ENCODE results near the gene PRDM2.

PRDM2 gene

DNA sequence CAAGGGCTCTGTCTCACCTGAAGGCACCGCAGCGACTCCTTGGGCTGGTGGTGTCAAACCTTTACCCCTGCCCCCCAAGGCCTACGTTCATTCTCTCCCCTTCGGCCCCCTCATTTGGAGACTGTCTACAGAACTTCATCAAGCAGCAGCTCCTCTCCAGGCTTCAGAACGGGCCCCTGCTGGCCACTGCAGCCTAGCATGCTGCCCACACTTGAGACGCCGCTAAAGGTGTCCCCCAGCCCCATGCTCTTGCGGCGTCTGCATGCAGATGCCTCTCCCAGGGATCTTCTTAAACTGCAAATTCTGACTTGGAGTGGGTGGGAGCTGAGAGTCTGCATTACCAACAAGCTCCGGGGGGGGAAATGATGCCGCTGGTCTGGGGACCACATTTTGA lies 104.2 kb downstream of the PRDM2 start:
- no peak overlapping the region for H3K9ac ChIP-seq (ENCODE audit: low read depth, low read length)
- H3K4me1 ChIP-seq (ENCODE audit: insufficient read depth, low read length), result no peaks in the 10 kb centered on the region
- no peaks in the 10 kb centered on the region for H3K27me3 ChIP-seq (ENCODE audit: insufficient read depth, low read length)
- H3K9me3 ChIP-seq (ENCODE audit: insufficient read depth, low read depth, low read length), result no peaks in the 10 kb centered on the region
- 89% methylated on average over 11 of the region's 11 CpGs for WGBS
- H3K4me3 ChIP-seq (ENCODE audit: low read length), result no peak overlapping the region
- H3K27ac ChIP-seq (ENCODE audit: low read depth, low read length), result no peak overlapping the region
- no peaks in the 10 kb centered on the region for H3K36me3 ChIP-seq (ENCODE audit: insufficient read depth, low read length)

DNA sequence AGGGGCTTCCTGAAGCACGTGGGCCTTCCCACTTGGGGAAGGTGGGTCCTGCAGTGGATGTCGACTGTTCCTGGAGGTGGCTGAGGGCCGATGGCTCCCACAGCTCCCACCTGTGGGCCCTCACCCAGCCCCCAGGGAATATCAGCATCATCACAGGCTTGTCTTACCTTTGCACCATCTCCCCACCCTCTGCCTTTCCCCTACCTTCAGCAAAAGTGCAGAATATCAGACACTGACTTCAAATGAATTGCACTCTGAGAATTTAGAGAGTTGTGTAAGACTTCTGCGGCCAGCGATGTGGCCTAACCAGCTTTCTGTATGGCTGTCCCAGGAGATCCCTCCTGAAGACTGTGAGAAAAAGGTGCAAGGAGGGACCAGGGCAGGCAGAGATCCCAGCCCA lies 105.4 kb downstream of the PRDM2 start:
- Histone ChIP-seq H3K27ac (ENCODE audit: low read depth, low read length) (no peak overlapping the region), H3K36me3 (ENCODE audit: insufficient read depth, low read length) (no peaks in the 10 kb centered on the region), H3K9me3 (ENCODE audit: insufficient read depth, low read depth, low read length) (no peaks in the 10 kb centered on the region), H3K27me3 (ENCODE audit: insufficient read depth, low read length) (no peaks in the 10 kb centered on the region), H3K9ac (ENCODE audit: low read depth, low read length) (no peak overlapping the region), H3K4me3 (ENCODE audit: low read length) (no peak overlapping the region), H3K4me1 (ENCODE audit: insufficient read depth, low read length) (no peaks in the 10 kb centered on the region)
- 91% methylated on average over 5 of the region's 5 CpGs for WGBS

DNA sequence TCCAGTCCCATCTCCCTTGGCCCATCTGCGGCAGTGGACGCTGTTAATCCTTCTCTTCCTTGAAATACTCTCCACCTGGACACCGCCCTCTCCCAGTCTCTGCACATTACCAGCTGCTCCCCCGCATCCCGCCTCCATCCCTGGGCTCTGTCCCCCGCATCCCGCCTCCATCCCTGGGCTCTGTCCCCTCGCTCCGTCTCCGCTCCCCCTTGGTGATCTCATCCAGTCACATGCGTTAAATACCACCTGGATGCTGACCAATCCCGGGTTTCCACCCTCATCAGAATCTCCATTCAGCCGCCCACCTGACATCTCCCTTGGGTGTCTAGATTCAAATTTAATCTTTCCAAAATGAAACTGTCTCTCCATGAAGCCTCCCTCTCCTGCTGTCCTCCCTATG lies 106.1 kb downstream of the PRDM2 start:
- Histone ChIP-seq H3K27me3 (ENCODE audit: insufficient read depth, low read length) (no peaks in the 10 kb centered on the region), H3K9me3 (ENCODE audit: insufficient read depth, low read depth, low read length) (no peaks in the 10 kb centered on the region), H3K36me3 (ENCODE audit: insufficient read depth, low read length) (no peaks in the 10 kb centered on the region), H3K27ac (ENCODE audit: low read depth, low read length) (no peak overlapping the region), H3K4me3 (ENCODE audit: low read length) (no peak overlapping the region), H3K4me1 (ENCODE audit: insufficient read depth, low read length) (no peaks in the 10 kb centered on the region), H3K9ac (ENCODE audit: low read depth, low read length) (no peak overlapping the region)
- 93% methylated on average over 13 of the region's 13 CpGs for WGBS

DNA sequence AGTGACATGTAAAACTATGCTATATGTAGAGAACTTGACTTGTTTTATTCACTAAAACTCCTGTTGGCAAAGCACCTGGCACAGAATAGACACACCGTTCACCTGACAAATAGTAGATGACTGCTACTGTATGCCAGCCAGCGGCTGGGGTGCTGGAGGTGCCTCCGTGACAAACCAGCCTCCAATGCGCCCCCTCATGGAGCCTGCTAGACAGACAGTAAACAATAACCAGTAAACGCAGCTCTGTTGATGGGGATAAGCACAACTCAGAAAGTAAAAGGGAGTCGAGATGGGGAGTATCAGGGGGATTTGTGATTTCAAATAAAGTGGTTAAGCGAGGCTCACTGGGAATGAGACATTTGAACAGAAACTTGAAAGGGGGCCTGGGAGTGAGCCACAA lies 107.2 kb downstream of the PRDM2 start:
- no peak overlapping the region for H3K4me3 ChIP-seq (ENCODE audit: low read length)
- no peaks in the 10 kb centered on the region for H3K9me3 ChIP-seq (ENCODE audit: insufficient read depth, low read depth, low read length)
- H3K27ac ChIP-seq (ENCODE audit: low read depth, low read length), result no peak overlapping the region
- no peaks in the 10 kb centered on the region for H3K4me1 ChIP-seq (ENCODE audit: insufficient read depth, low read length)
- H3K9ac ChIP-seq (ENCODE audit: low read depth, low read length), result no peak overlapping the region
- 49% methylated on average over 7 of the region's 7 CpGs for WGBS
- no peaks in the 10 kb centered on the region for H3K27me3 ChIP-seq (ENCODE audit: insufficient read depth, low read length)
- H3K36me3 ChIP-seq (ENCODE audit: insufficient read depth, low read length), result no peaks in the 10 kb centered on the region

DNA sequence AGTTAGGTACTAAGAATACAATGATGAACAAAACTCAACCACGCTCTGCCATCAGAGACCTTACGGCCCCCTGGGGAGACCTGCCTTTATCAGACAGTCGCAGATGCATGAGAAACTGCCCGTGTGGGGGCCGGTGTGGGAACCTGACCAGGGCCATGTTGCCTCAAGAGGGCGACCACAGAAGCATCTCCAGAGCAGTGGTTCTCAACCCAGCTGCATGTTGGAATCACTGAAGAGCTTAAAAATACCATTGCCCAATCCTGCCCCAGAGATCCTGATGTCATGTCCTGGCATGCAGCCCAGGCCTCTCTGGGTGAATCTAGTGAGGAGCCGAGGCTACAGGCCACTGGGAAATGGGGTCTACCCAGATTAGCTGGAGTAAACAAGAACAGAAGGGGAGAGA lies 108.7 kb downstream of the PRDM2 start:
- H3K9me3 ChIP-seq (ENCODE audit: insufficient read depth, low read depth, low read length), result no peaks in the 10 kb centered on the region
- no peak overlapping the region for H3K4me3 ChIP-seq (ENCODE audit: low read length)
- no peaks in the 10 kb centered on the region for H3K27me3 ChIP-seq (ENCODE audit: insufficient read depth, low read length)
- no peaks in the 10 kb centered on the region for H3K36me3 ChIP-seq (ENCODE audit: insufficient read depth, low read length)
- H3K4me1 ChIP-seq (ENCODE audit: insufficient read depth, low read length), result no peaks in the 10 kb centered on the region
- 87% methylated on average over 7 of the region's 7 CpGs for WGBS
- no peak overlapping the region for H3K27ac ChIP-seq (ENCODE audit: low read depth, low read length)
- H3K9ac ChIP-seq (ENCODE audit: low read depth, low read length), result no peak overlapping the region

DNA sequence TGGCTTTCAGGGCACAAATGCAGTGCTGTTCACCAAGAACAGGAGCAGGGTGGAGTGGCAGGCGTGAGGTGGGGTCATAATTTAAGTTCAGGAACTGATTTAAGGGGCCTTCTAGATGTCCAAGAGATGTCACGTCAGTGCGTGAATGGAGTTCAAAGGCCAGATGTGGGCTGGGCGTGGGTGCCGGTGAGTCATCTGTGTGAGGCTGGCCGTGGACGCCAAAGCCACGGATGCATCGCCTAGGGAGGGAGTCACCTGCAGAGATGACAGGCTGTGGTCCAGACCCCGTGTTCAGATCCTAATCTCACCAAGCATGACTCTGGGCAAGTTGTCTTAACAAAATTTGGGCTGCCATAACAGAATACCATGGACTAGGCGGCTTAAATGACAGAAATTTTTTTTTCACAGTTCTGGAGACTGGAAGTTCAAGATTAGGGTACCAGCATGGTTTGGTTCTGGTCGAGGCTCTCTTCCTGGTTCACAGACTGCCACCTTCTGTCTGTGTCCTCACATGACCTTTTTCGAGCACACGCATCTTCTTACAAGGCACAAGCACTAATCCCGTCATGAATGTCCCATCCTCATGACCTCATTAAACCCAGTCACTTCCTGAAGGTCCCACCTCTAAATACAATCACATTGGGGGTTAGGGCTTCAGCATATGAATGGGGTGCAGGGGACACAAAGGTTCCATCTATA lies 109.6 kb downstream of the PRDM2 start:
- Histone ChIP-seq H3K4me1 (ENCODE audit: insufficient read depth, low read length) (no peaks in the 10 kb centered on the region), H3K9me3 (ENCODE audit: insufficient read depth, low read depth, low read length) (no peaks in the 10 kb centered on the region), H3K27ac (ENCODE audit: low read depth, low read length) (no peak overlapping the region), H3K4me3 (ENCODE audit: low read length) (no peak overlapping the region), H3K27me3 (ENCODE audit: insufficient read depth, low read length) (no peaks in the 10 kb centered on the region), H3K9ac (ENCODE audit: low read depth, low read length) (no peak overlapping the region), H3K36me3 (ENCODE audit: insufficient read depth, low read length) (no peaks in the 10 kb centered on the region)
- WGBS, result 92% methylated on average over 15 of the region's 15 CpGs

DNA sequence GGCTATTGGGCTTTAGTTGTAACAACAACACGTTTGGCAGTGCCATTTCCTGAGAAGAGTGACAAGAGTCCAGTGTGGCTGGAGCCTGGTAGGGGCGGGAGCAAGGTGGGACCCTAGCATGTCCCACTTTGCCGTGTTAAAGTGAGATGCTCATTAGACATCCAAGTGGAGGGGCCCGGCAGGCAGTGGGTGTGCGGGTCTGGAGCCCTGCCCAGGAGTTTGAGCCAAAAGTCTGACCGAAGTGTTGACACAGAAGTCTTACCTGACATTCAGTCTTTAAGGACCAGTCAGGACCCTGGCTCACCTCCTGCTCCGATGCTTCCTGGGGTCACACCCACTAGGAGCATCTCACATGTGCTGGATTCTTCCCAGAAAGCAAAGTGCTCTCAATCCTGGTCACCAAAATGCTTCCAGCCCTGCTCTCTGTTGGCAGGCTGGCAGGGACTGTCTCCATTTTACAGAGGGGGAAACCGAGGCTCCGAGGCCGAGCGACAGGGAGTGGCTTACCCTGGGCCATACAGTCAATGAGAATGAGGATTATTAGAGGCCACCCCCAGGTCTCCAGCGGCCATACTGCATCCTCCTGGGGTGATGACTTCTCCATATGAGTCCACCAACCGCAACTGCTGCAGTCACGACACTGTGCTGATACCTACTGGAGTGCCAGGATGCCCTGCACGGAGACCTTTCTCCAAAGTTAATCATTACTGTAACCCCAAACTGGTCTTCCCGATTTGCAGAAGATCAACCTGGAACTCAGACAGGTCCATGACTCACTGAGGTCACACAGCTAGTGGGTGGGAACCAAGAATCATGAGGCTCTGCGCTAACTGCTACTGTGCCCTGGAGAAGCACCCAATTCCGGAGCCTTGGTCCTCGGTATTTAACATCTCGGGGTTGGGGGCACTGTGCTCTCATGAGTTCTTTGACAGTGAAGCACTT lies 112.7 kb downstream of the PRDM2 start:
- Histone ChIP-seq H3K4me3 (ENCODE audit: low read length) (no peak overlapping the region), H3K9me3 (ENCODE audit: insufficient read depth, low read depth, low read length) (no peaks in the 10 kb centered on the region), H3K4me1 (ENCODE audit: insufficient read depth, low read length) (no peaks in the 10 kb centered on the region), H3K27me3 (ENCODE audit: insufficient read depth, low read length) (no peaks in the 10 kb centered on the region), H3K36me3 (ENCODE audit: insufficient read depth, low read length) (no peaks in the 10 kb centered on the region), H3K9ac (ENCODE audit: low read depth, low read length) (no peak overlapping the region), H3K27ac (ENCODE audit: low read depth, low read length) (no peak overlapping the region)
- WGBS, result 93% methylated on average over 20 of the region's 20 CpGs

DNA sequence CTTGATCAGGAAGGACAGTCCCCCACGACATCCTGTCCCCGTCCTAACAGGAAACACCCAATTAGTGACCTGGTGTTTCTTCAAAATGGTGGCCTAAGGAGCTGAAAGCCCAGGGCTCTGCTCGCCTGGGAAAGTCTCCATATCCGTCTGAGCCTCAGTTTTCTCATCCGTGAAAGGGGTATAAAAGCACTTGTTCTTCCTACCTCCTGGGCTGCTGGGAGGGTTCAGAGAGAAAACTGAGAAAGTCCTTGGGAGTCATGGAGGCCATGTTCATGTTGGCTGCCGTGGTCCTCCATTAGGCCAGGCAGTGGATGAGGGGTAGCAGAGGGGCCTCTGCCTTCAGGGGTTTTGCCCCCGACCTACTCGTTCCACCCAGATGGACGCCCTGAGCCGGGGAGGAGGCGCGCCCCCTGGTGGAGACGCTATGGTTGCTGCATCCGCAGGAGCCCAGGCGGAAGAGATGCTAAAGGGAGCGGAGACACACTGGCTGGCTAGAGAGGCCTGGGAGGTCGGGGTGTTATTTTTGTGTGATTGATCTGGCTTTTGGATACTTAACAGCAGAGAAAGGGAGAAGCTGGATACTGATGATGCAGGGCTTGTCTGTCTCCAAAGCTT lies 113.5 kb downstream of the PRDM2 start:
- H3K4me3 ChIP-seq (ENCODE audit: low read length), result no peak overlapping the region
- H3K27me3 ChIP-seq (ENCODE audit: insufficient read depth, low read length), result no peaks in the 10 kb centered on the region
- H3K27ac ChIP-seq (ENCODE audit: low read depth, low read length), result no peak overlapping the region
- H3K9ac ChIP-seq (ENCODE audit: low read depth, low read length), result no peak overlapping the region
- WGBS, result 49% methylated on average over 17 of the region's 17 CpGs
- H3K9me3 ChIP-seq (ENCODE audit: insufficient read depth, low read depth, low read length), result no peaks in the 10 kb centered on the region
- H3K36me3 ChIP-seq (ENCODE audit: insufficient read depth, low read length), result no peaks in the 10 kb centered on the region
- H3K4me1 ChIP-seq (ENCODE audit: insufficient read depth, low read length), result no peaks in the 10 kb centered on the region

DNA sequence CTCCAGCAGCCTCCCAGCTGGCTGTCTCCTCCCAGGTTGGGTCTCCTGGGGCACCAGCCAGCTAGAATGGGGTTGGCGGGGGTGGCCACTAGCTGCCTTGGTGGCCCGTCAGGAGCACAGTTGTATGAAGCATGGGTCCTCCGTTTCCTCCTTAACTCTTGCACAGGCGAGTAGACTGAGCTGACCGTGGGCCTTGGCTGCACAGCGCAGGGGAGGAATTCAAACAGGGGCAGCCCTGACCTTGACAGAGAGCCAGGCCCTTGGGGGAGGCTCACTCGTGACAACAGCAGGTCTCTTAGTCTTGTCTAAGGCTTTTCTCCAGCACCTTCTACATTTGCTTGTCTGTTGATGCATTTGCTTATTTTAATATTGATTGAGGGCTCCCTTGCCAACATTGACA lies 114.1 kb downstream of the PRDM2 start:
- 95% methylated on average over 7 of the region's 7 CpGs for WGBS
- Histone ChIP-seq H3K9ac (ENCODE audit: low read depth, low read length) (no peak overlapping the region), H3K4me3 (ENCODE audit: low read length) (no peak overlapping the region), H3K27me3 (ENCODE audit: insufficient read depth, low read length) (no peaks in the 10 kb centered on the region), H3K36me3 (ENCODE audit: insufficient read depth, low read length) (no peaks in the 10 kb centered on the region), H3K9me3 (ENCODE audit: insufficient read depth, low read depth, low read length) (no peaks in the 10 kb centered on the region), H3K27ac (ENCODE audit: low read depth, low read length) (no peak overlapping the region), H3K4me1 (ENCODE audit: insufficient read depth, low read length) (no peaks in the 10 kb centered on the region)

DNA sequence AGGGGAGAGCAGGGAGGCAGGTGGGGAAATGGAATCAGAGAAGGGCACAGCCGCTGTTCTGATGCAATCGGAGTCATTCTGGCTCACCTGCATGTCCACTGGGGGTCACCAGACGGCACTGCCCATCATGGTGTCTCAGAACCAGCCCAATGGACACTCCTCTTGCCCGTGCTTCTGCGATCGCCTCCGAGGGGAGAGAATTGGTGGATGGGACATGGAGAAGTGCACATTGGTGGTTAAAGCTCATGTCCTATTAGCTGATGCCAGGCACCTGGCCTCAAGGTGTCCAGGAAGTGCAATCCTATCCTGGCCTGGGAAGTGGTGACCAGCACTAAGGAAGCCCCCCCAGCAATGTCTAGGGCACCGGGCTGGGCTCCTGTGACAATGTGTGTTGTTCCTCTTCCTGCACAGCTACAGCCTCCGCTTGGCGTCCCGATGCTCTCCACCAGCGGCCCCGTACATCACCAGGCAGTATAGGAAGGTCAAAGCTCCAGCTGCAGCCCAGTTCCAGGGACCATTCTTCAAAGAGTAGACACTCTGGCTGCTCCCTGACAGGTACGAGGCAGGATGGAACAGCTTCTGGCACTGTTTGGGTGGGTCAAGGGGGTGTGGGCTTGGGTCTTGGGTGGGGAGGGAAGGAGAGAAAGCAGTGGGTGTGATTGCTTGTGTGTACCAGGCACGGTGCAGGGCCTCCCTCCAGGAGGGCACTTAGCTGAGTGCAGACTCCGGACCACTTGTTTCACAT lies 116.2 kb downstream of the PRDM2 start:
- no peaks in the 10 kb centered on the region for H3K9me3 ChIP-seq (ENCODE audit: insufficient read depth, low read depth, low read length)
- H3K4me1 ChIP-seq (ENCODE audit: insufficient read depth, low read length), result no peaks in the 10 kb centered on the region
- no peak overlapping the region for H3K4me3 ChIP-seq (ENCODE audit: low read length)
- no peaks in the 10 kb centered on the region for H3K27me3 ChIP-seq (ENCODE audit: insufficient read depth, low read length)
- no peaks in the 10 kb centered on the region for H3K36me3 ChIP-seq (ENCODE audit: insufficient read depth, low read length)
- H3K27ac ChIP-seq (ENCODE audit: low read depth, low read length), result no peak overlapping the region
- 96% methylated on average over 16 of the region's 16 CpGs for WGBS
- H3K9ac ChIP-seq (ENCODE audit: low read depth, low read length), result no peak overlapping the region

DNA sequence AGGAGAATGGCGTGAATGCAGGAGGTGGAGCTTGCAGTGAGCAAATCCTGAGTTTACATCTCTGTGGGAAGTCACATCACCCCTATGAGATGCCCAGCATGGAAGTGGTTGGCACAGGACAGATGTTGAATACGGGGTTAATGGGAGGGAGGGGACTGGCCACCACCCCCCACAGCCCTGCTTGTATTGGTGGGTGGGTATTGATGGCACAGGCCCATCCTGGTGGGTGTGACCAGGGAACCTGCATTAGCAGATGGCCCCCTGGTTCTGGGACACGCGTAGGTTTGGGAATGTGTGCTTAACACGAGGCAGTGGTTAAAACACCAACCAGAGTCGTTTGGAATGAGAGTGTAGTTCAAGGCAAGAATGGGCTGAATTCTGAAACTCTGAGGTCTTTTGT lies 117.9 kb downstream of the PRDM2 start:
- no peak overlapping the region for H3K4me3 ChIP-seq (ENCODE audit: low read length)
- no peaks in the 10 kb centered on the region for H3K36me3 ChIP-seq (ENCODE audit: insufficient read depth, low read length)
- no peak overlapping the region for H3K27ac ChIP-seq (ENCODE audit: low read depth, low read length)
- WGBS, result 80% methylated on average over 6 of the region's 6 CpGs
- no peaks in the 10 kb centered on the region for H3K27me3 ChIP-seq (ENCODE audit: insufficient read depth, low read length)
- no peak overlapping the region for H3K9ac ChIP-seq (ENCODE audit: low read depth, low read length)
- no peaks in the 10 kb centered on the region for H3K4me1 ChIP-seq (ENCODE audit: insufficient read depth, low read length)
- no peaks in the 10 kb centered on the region for H3K9me3 ChIP-seq (ENCODE audit: insufficient read depth, low read depth, low read length)
